Activated CD4-positive, alpha-beta T cell treated with anti-CD3 and anti-CD28 coated beads, Interleukin-2, amount 50 U/mL, for 1 hour (primary cell): ENCODE measurements around the gene PHACTR1.
"Not testable (repeated sequence)": the region's sequence is repeated elsewhere in the genome, so short reads cannot be mapped to it uniquely, and the experiment has no call there.

Experiments used
- DNase-seq: peaks from one replicate; pipeline ENCODE4 v3.0.0-alpha.2; 2020

PHACTR1 gene

GRCh38 chr6:12749531-12750379 is 33.2 kb downstream of the PHACTR1 start:
- no peak for DNase-seq

GRCh38 chr6:12750416-12750815 is 33.8 kb downstream of the PHACTR1 start:
- DNase-seq = no peak

GRCh38 chr6:12751694-12752325 is 35.2 kb downstream of the PHACTR1 start:
- peak; percentile 18 for DNase-seq

- no peak for DNase-seq
Measured at GRCh38 chr6:12753036-12753435, 36.5 kb downstream of the PHACTR1 start.

- no peak for DNase-seq
Measured at GRCh38 chr6:12760226-12760625, 43.7 kb downstream of the PHACTR1 start.

- no peak for DNase-seq
Measured at GRCh38 chr6:12760911-12761310, 44.3 kb downstream of the PHACTR1 start.

- no peak for DNase-seq
Measured at GRCh38 chr6:12761376-12762115, 45.0 kb downstream of the PHACTR1 start.

- not testable (repeated sequence) for DNase-seq
Measured at GRCh38 chr6:12762731-12763434, 46.3 kb downstream of the PHACTR1 start.

GRCh38 chr6:12766365-12766764 is 49.8 kb downstream of the PHACTR1 start:
- no peak for DNase-seq

- no peak for DNase-seq
Measured at GRCh38 chr6:12767016-12767415, 50.4 kb downstream of the PHACTR1 start.

GRCh38 chr6:12769556-12770256 is 53.1 kb downstream of the PHACTR1 start:
- DNase-seq = no peak

- no peak for DNase-seq
Measured at GRCh38 chr6:12772416-12772815, 55.8 kb downstream of the PHACTR1 start.

GRCh38 chr6:12776291-12776690 is 59.7 kb downstream of the PHACTR1 start:
- DNase-seq = no peak

- DNase-seq = no peak
Measured at GRCh38 chr6:12779772-12780171, 63.2 kb downstream of the PHACTR1 start.

GRCh38 chr6:12782136-12782535 is 65.6 kb downstream of the PHACTR1 start:
- DNase-seq = no peak

GRCh38 chr6:12785301-12785700 is 68.7 kb downstream of the PHACTR1 start:
- no peak for DNase-seq

- DNase-seq = no peak
Measured at GRCh38 chr6:12785921-12786320, 69.4 kb downstream of the PHACTR1 start.

- DNase-seq = no peak
Measured at GRCh38 chr6:12791371-12791770, 74.8 kb downstream of the PHACTR1 start.

GRCh38 chr6:12798326-12798725 is 81.8 kb downstream of the PHACTR1 start:
- DNase-seq = no peak

GRCh38 chr6:12800120-12800519 is 83.6 kb downstream of the PHACTR1 start:
- DNase-seq = no peak

- no peak for DNase-seq
Measured at GRCh38 chr6:12801141-12801540, 84.6 kb downstream of the PHACTR1 start.

- no peak for DNase-seq
Measured at GRCh38 chr6:12802440-12802839, 85.9 kb downstream of the PHACTR1 start.
